ENCODE results near the gene RAB31.

- TF ChIP-seq CTCF (IDR thresholded peaks at IDR 0.05) (no peak), POLR2A (IDR thresholded peaks at IDR 0.05) (no peak)
Observed at GRCh38 chr18:9900699-9901098, 192.6 kb downstream of the RAB31 start.
